HEK293T (cell line): ENCODE results near the gene NAV2.

Source experiments
- CTCF ChIA-PET: fragments of 350-600 bp; formaldehyde crosslinking; extraction: SDS; loops from one replicate; lab custom pipeline; 2021; ENCODE audit warnings: antibody characterized with exemption, inconsistent platforms; lab: Yijun Ruan, JAX
- POLR2A ChIA-PET: fragments of 350-600 bp; formaldehyde crosslinking; extraction: SDS; loops from one replicate; lab custom pipeline; 2020; ENCODE audit warnings: antibody characterized with exemption, inconsistent platforms; lab: Yijun Ruan, JAX
- DNase-seq: peaks from one replicate; pipeline ENCODE4 v3.0.0; 2012; ENCODE audit warnings: mixed read lengths; ENCODE audit errors: extremely low spot score
- ARNT ChIP-seq: fragments of 450-650 bp; IDR thresholded peaks from 2 replicates; pipeline ENCODE4 v1.6.1; 2017; ENCODE audit warnings: mild to moderate bottlenecking
- BHLHE40 ChIP-seq: fragments of 450-650 bp; IDR thresholded peaks from 2 replicates; pipeline ENCODE4 v1.6.1; 2016; ENCODE audit warnings: mild to moderate bottlenecking, moderate library complexity, borderline replicate concordance
- CTBP1 ChIP-seq: fragments of 450-650 bp; IDR thresholded peaks from 2 replicates; pipeline ENCODE4 v1.6.1; 2016; ENCODE audit warnings: borderline replicate concordance
- ELF4 ChIP-seq: fragments of 450-650 bp; IDR thresholded peaks from 2 replicates; pipeline ENCODE4 v1.6.1; 2017; ENCODE audit warnings: antibody characterized with exemption
- FOXA1 ChIP-seq: fragments of 450-650 bp; IDR thresholded peaks from 2 replicates; pipeline ENCODE4 v1.6.1; 2016; ENCODE audit warnings: mild to moderate bottlenecking
- FOXK2 ChIP-seq: fragments of 450-650 bp; IDR thresholded peaks from 2 replicates; pipeline ENCODE4 v1.6.1; 2016; ENCODE audit warnings: mild to moderate bottlenecking
- FOXM1 ChIP-seq: fragments of 450-650 bp; IDR thresholded peaks from 2 replicates; pipeline ENCODE4 v1.6.1; 2017; ENCODE audit warnings: mild to moderate bottlenecking, borderline replicate concordance
- L3MBTL2 ChIP-seq: fragments of 450-650 bp; conservative IDR thresholded peaks from 2 replicates; pipeline ENCODE4 v1.6.1; 2016; ENCODE audit warnings: mild to moderate bottlenecking
- LEF1 ChIP-seq: fragments of 450-650 bp; IDR thresholded peaks from 2 replicates; pipeline ENCODE4 v1.6.1; 2017; ENCODE audit warnings: mild to moderate bottlenecking, borderline replicate concordance
- NFRKB ChIP-seq: fragments of 450-650 bp; IDR thresholded peaks from 2 replicates; pipeline ENCODE4 v1.6.1; 2016; ENCODE audit warnings: mild to moderate bottlenecking, moderate library complexity
- SP1 ChIP-seq: fragments of 450-650 bp; IDR thresholded peaks from 2 replicates; pipeline ENCODE4 v1.6.1; 2017
- SUZ12 ChIP-seq: fragments of 450-650 bp; IDR thresholded peaks from 2 replicates; pipeline ENCODE4 v1.6.1; 2016; ENCODE audit warnings: mild to moderate bottlenecking
- TARDBP ChIP-seq: fragments of 450-650 bp; IDR thresholded peaks from 2 replicates; pipeline ENCODE4 v1.6.1; 2016
- ZNF384 ChIP-seq: fragments of 450-650 bp; IDR thresholded peaks from 2 replicates; pipeline ENCODE4 v1.6.1; 2016
- TF ChIP-seq, protein P1 (sequence below): fragments of 450-650 bp; IDR thresholded peaks from 2 replicates; pipeline ENCODE4 v1.6.1; 2016

The NAV2 gene

DNA sequence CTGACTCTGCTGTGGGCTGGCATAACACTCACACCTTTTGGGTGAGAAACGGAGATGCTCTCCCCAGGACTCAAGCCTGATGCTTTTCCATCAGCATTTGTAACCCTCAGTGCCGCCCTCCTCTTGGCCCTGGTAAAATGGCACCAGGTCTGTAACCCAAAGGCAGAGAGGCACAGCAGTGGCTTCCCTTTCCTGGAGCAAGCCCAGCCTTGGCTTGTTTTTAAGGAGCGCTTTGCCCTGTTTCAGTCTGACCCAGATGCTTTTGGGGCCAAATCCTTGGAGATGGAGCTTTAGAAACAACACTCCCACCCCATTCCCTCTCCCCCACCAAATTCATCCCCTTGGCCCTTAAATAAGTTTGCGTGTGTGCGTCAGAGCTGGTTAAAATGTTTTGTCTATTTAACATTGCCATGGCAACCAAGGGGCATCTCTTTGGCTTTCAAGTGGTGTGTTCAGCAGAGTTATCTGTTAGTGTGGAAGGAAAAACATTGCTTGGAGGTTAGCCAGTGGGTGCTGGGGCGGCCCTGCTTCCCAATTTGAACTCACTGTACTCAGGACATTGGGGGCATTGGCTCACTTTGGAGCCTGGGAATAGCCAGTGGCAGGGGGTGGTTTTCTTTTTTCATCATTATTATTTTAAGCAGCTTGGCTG, 134.1 kb downstream of the NAV2 start:
- POLR2A ChIA-PET: no interaction called here

GRCh38 chr11:19848219-19848618, 135.6 kb downstream of the NAV2 start:
- no peak for DNase-seq
- ChIA-PET CTCF (no interaction called here), POLR2A (no interaction called here)
- TF ChIP-seq CTBP1 (no peak), LEF1 (no peak), SUZ12 (no peak), TARDBP (no peak), BHLHE40 (no peak), ARNT (no peak)

More for the DNA sequence above, 134.1 kb downstream of the NAV2 start:
- CTCF ChIA-PET: no interaction called here
- TF ChIP-seq CTBP1 (no peak), LEF1 (no peak), SP1 (no peak), ARNT (no peak), FOXM1 (no peak), NFRKB (no peak), BHLHE40 (no peak), ZNF384 (no peak), ELF4 (no peak)
- TF ChIP-seq, protein P1, sequence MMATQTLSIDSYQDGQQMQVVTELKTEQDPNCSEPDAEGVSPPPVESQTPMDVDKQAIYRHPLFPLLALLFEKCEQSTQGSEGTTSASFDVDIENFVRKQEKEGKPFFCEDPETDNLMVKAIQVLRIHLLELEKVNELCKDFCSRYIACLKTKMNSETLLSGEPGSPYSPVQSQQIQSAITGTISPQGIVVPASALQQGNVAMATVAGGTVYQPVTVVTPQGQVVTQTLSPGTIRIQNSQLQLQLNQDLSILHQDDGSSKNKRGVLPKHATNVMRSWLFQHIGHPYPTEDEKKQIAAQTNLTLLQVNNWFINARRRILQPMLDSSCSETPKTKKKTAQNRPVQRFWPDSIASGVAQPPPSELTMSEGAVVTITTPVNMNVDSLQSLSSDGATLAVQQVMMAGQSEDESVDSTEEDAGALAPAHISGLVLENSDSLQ: no peak
- no peak for DNase-seq

DNA sequence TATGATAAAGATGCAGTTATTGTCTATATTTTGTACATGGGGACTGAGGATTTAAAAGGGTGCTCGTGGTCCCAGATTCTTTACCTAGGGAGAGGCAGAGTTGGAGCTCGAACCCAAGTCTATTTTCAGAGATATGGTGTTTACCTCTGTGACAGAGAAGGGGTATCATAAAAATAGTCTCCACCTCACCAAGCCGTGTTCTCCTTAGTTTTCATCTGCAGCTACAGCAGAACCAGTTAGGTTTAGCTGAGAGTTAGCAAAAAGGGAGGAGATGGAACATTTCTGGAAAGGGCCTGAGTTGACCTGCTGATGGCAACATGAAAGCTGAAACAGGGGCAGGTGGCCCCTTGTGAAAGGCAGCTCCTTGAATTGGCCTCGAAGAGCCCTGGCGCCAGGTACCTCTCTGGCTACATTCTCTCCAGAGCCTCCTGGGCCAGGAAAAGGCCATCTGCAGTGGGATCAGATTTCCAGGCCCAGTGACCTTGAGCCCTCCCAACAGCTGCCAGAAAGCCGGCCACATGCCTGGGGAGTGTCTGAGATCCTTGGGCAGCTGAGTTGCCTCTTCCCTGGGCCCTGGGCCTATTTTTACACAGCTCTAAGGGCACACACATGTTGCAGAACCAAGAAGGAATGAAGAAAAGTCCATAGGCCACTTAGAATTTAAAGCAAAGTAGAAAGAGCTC, 136.6 kb downstream of the NAV2 start:
- no peak for DNase-seq

DNA sequence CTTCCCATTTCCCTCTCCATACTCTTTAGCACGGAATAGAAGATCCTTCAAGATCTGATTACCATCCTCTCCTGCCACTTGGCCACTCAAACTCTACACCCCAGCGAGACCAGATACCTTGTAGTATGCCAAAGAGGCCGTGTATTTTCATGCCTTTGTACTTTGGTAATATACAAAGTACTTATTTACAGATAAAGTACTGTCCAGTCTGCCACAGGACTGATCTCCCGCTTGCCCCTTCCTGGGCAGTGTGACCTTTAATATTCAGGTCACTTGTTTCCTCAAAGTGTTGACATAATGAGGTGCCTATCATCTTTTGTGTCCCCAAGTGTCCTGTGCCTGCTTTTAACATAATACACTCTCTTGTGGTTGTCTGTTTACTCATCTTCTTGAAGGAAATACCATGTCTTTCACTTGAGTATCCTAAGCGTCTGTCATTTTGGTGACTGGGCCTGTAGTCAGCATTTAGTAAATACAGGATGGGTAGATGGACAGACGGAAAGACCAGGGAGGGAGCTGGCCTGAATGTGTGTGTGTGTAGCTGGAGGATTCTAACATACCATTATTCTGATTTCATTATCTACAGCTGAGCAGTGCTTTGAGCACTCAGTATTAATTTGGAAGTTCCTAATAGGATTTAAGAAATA, 137.4 kb downstream of the NAV2 start:
- POLR2A ChIA-PET: no interaction called here
- CTCF ChIA-PET: no interaction called here
- no peak for DNase-seq
- TF ChIP-seq, protein P1: no peak
- TF ChIP-seq ELF4 (no peak), TARDBP (no peak), BHLHE40 (no peak), SUZ12 (no peak), L3MBTL2 (no peak), NFRKB (no peak), CTBP1 (no peak), LEF1 (no peak)

More for the DNA sequence above, 136.6 kb downstream of the NAV2 start:
- ChIA-PET CTCF (no interaction called here), POLR2A (no interaction called here)
- no peak for TF ChIP-seq L3MBTL2
- no peak for TF ChIP-seq BHLHE40
- no peak for TF ChIP-seq ARNT
- no peak for TF ChIP-seq FOXA1
- no peak for TF ChIP-seq SUZ12
- TF ChIP-seq, protein P1: no peak
- no peak for TF ChIP-seq ZNF384
- TF ChIP-seq CTBP1: no peak
- TF ChIP-seq ELF4: no peak
- TF ChIP-seq SP1: no peak
- TF ChIP-seq NFRKB: no peak
- no peak for TF ChIP-seq LEF1

DNA sequence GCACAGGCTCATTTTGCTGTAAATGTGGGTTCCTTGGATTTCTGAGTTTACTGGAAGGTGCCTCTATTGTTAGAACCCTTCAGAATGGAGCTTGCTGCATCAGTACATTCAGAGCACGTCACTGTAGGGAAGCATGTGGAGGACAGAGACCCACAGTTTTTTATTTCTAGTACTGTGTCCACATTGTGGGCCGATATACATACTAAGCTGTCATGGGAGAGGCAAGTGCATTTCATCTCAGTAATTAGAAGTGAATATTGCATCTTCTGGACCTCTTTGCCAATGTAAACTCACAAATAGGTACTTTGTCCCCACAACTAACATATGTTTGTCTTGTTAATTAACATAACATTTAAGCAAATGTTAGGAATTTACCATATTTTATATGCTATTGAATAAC, 139.7 kb downstream of the NAV2 start:
- POLR2A ChIA-PET: no interaction called here
- TF ChIP-seq FOXM1 (no peak), ARNT (no peak), SUZ12 (no peak)
- TF ChIP-seq, protein P1: no peak
- DNase-seq: no peak
- CTCF ChIA-PET: no interaction called here

DNA sequence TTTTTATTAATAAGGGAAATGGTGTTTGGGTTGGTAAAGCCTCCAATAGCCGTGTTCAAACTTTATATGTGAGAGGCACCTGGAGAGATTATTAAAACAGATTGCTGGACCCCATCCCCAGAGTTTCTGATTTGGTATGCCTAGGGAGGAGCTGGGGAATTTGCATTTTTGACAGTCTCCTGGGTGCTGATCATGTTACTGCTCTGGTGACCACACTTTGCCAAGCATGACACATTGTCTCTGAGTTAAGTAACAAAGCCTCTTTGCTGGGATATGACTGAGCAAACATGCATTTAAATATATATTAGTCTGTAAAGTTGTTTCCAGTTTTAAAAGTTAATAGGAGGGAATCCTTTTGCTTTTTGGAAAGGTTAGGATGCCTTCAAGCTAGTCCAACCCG, 140.4 kb downstream of the NAV2 start:
- TF ChIP-seq FOXA1 (no peak), NFRKB (no peak), FOXK2 (no peak), ZNF384 (no peak), ELF4 (no peak), TARDBP (no peak), CTBP1 (no peak), FOXM1 (no peak), SUZ12 (no peak)
- ChIA-PET POLR2A (no interaction called here), CTCF (no interaction called here)
- DNase-seq: no peak
